Mesendoderm (in vitro differentiated cells): ENCODE data around the gene GPR142.
A peak's percentile ranks its signal among the peaks of the same experiment; 100 is the strongest.
"Not testable (repeated sequence)": the region's sequence is repeated elsewhere in the genome, so short reads cannot be mapped to it uniquely, and the experiment has no call there.

Experiments
- DNase-seq: peaks from one replicate; pipeline ENCODE4 v3.0.0; 2013
- H2AK5ac ChIP-seq: 2 replicates; pipeline ENCODE4 v1.6.1; 2013; ENCODE audit warnings: low read length, inconsistent platforms
- H2BK120ac ChIP-seq: 2 replicates; pipeline ENCODE4 v1.6.1; 2013; ENCODE audit warnings: low read depth, mild to moderate bottlenecking, low read length, moderate library complexity, mixed read lengths
- H2BK15ac ChIP-seq: replicated peaks from 2 replicates; pipeline ENCODE4 v1.6.1; 2013; ENCODE audit warnings: low read depth, mild to moderate bottlenecking, moderate library complexity
- H2BK5ac ChIP-seq: 2 replicates; pipeline ENCODE4 v1.6.1; 2013; ENCODE audit warnings: low read length, inconsistent platforms
- H3K18ac ChIP-seq: 2 replicates; pipeline ENCODE4 v1.6.1; 2013; ENCODE audit warnings: mild to moderate bottlenecking, low read length, mixed read lengths
- H3K23ac ChIP-seq: one replicate; pipeline ENCODE4 v1.6.1; 2013; ENCODE audit warnings: low read length
- H3K27ac ChIP-seq: 2 replicates; pipeline ENCODE4 v1.5.1; 2013; ENCODE audit warnings: low read depth, mild to moderate bottlenecking, inconsistent platforms, low read length, moderate library complexity
- H3K27me3 ChIP-seq: 2 replicates; pipeline ENCODE4 v1.6.1; 2013; ENCODE audit warnings: low read length, control low read depth, mild to moderate bottlenecking, inconsistent platforms; ENCODE audit not compliant: insufficient read depth, poor library complexity
- H3K36me3 ChIP-seq: 2 replicates; pipeline ENCODE4 v1.6.1; 2013; ENCODE audit warnings: low read length, inconsistent platforms; ENCODE audit not compliant: control insufficient read depth, insufficient read depth
- H3K4ac ChIP-seq: one replicate; pipeline ENCODE4 v1.6.1; 2013; ENCODE audit warnings: low read depth, mild to moderate bottlenecking, low read length, moderate library complexity
- H3K4me1 ChIP-seq: 2 replicates; pipeline ENCODE4 v1.6.1; 2013; ENCODE audit warnings: low read depth, low read length, inconsistent platforms; ENCODE audit not compliant: control insufficient read depth
- H3K4me2 ChIP-seq: 2 replicates; pipeline ENCODE4 v1.6.1; 2013; ENCODE audit warnings: low read length
- H3K4me3 ChIP-seq: 2 replicates; pipeline ENCODE4 v1.5.1; 2013; ENCODE audit warnings: mild to moderate bottlenecking, low read length
- H3K56ac ChIP-seq: one replicate; pipeline ENCODE4 v1.6.1; 2013; ENCODE audit warnings: low read length
- H3K79me1 ChIP-seq: 2 replicates; pipeline ENCODE4 v1.6.1; 2013; ENCODE audit warnings: low read length, inconsistent platforms
- H3K79me2 ChIP-seq: 2 replicates; pipeline ENCODE4 v1.6.1; 2013; ENCODE audit warnings: mild to moderate bottlenecking, low read length; ENCODE audit not compliant: control insufficient read depth, insufficient read depth
- H3K9ac ChIP-seq: 2 replicates; pipeline ENCODE4 v1.6.1; 2013; ENCODE audit warnings: low read length, inconsistent platforms
- H4K5ac ChIP-seq: one replicate; pipeline ENCODE4 v1.6.1; 2013; ENCODE audit warnings: low read length
- H4K8ac ChIP-seq: one replicate; pipeline ENCODE4 v1.6.1; 2013; ENCODE audit warnings: low read depth, mild to moderate bottlenecking, control low read depth, low read length, moderate library complexity
- WGBS: extraction: QIAGEN DNeasy Blood & Tissue Kit; methylation state at CpG from one replicate; pipeline ENCODE4 v1.1.7; 2013; ENCODE audit warnings: low lambda C conversion rate, missing lambda C conversion rate; ENCODE audit not compliant: insufficient coverage; ENCODE audit errors: extremely low coverage; 5-methylcytosine and 5-hydroxymethylcytosine counted together

Gene GPR142

DNA sequence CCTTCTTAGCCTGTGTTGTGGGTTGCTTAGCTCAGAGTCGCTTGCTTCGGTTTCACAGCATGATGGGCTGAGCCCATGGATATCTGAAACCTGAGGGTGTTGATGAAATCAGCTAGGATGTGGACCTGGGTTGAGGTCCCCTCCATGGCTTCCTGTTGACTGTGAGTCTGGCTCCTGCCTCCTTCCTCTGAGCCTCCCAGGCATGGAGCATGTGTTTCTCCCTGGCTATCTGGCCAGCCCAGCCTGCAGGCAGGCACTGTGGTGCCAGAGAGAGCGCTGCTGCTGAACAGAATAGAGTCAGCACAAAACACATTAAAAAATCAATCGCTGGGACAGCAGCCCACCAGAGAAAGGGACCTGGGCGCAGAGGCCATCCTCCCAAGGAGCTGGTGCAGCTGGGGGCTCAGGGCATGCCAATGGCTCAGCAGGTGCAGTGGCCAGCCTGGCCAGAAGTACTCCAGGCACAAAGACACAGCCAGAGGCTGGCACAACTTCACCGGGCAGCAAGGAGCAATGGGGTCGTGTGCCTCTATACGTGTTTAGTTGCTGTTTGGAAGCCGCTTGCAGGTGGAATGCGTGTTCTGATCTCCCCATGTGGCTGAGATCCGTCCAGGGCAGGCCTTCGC lies 36.3 kb downstream of the GPR142 start:
- H3K27ac ChIP-seq = peak overlapping the region; percentile 67
- WGBS = no CpG with 5 or more reads among the region's 12 CpGs
- H3K27me3 ChIP-seq = no peaks in the 10 kb centered on the region

GRCh38 chr17:74404218-74404617 lies 36.9 kb downstream of the GPR142 start:
- Histone ChIP-seq H3K18ac (no peak overlapping the region), H3K4me3 (no peak overlapping the region), H2AK5ac (no peak overlapping the region), H2BK15ac (no peak overlapping the region), H4K8ac (no peak overlapping the region), H3K9ac (peak overlapping the region; percentile 5), H3K56ac (peak overlapping the region; percentile 68), H3K79me2 (no peaks in the 10 kb centered on the region), H3K4me1 (peaks cover 6% of the 10 kb centered on the region), H2BK120ac (no peak overlapping the region), H3K4ac (no peak overlapping the region), H3K27ac (peak overlapping the region; percentile 67), H3K36me3 (no peaks in the 10 kb centered on the region), H3K4me2 (no peak overlapping the region), H3K27me3 (no peaks in the 10 kb centered on the region), H2BK5ac (no peak overlapping the region), H3K23ac (no peak overlapping the region), H4K5ac (no peak overlapping the region), H3K79me1 (no peaks in the 10 kb centered on the region)
- no CpG with 5 or more reads among the region's 7 CpGs for WGBS
- DNase-seq = peak; percentile 87

More for the DNA sequence above, 36.3 kb downstream of the GPR142 start:
- H3K23ac ChIP-seq = no peak overlapping the region
- H3K56ac ChIP-seq = peak overlapping the region; percentile 30
- no peak overlapping the region for H3K18ac ChIP-seq
- H3K4me1 ChIP-seq = peaks cover 6% of the 10 kb centered on the region
- no peaks in the 10 kb centered on the region for H3K79me1 ChIP-seq
- H3K36me3 ChIP-seq = no peaks in the 10 kb centered on the region
- H2BK5ac ChIP-seq = no peak overlapping the region
- H3K9ac ChIP-seq = no peak overlapping the region
- H2BK15ac ChIP-seq = no peak overlapping the region
- DNase-seq = peak; percentile 58
- no peak overlapping the region for H3K4ac ChIP-seq
- H2AK5ac ChIP-seq = no peak overlapping the region
- H4K5ac ChIP-seq = peak overlapping the region; percentile 87
- H3K79me2 ChIP-seq = no peaks in the 10 kb centered on the region
- H4K8ac ChIP-seq = no peak overlapping the region
- H3K4me2 ChIP-seq = no peak overlapping the region
- H2BK120ac ChIP-seq = no peak overlapping the region
- H3K4me3 ChIP-seq = no peak overlapping the region

DNA sequence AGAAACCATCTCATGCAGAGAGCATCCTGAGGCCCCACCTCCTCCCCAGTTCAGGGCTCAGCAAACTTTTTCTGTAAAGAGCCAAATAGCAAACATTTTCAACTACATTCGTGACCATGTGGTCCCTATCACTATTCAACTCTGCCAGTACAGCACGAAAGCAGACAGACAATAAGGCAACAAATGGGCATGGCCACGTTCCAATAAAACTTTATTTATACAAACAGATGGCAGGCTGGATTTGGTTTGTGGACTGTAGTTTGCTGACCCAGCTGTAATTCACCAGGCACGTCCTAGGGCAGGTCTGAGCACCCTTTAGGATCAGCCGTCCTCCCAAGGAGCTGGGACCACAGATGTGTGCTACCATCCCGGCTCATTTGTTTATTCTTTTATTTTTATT lies 37.5 kb downstream of the GPR142 start:
- H4K5ac ChIP-seq = no peak overlapping the region
- no peaks in the 10 kb centered on the region for H3K79me2 ChIP-seq
- peak; percentile 53 for DNase-seq
- H3K79me1 ChIP-seq = no peaks in the 10 kb centered on the region
- H3K9ac ChIP-seq = peak overlapping the region; percentile 5
- no peak overlapping the region for H3K23ac ChIP-seq
- no peak overlapping the region for H2BK5ac ChIP-seq
- H3K4me3 ChIP-seq = no peak overlapping the region
- H3K36me3 ChIP-seq = no peaks in the 10 kb centered on the region
- H3K4me2 ChIP-seq = no peak overlapping the region
- no peak overlapping the region for H2AK5ac ChIP-seq
- H3K27me3 ChIP-seq = no peaks in the 10 kb centered on the region
- no peak overlapping the region for H3K18ac ChIP-seq
- H4K8ac ChIP-seq = no peak overlapping the region
- peak overlapping the region; percentile 44 for H3K56ac ChIP-seq
- no peak overlapping the region for H2BK120ac ChIP-seq
- H3K27ac ChIP-seq = peak overlapping the region; percentile 48
- no peak overlapping the region for H2BK15ac ChIP-seq
- no CpG with 5 or more reads among the region's 6 CpGs for WGBS
- H3K4ac ChIP-seq = no peak overlapping the region
- peaks cover 6% of the 10 kb centered on the region for H3K4me1 ChIP-seq

GRCh38 chr17:74405311-74405710 lies 38.0 kb downstream of the GPR142 start:
- not testable (repeated sequence) for H3K4ac ChIP-seq, H3K4me2 ChIP-seq, H2AK5ac ChIP-seq, H3K36me3 ChIP-seq, H3K4me1 ChIP-seq, H3K79me1 ChIP-seq, H4K5ac ChIP-seq, H2BK5ac ChIP-seq, H3K56ac ChIP-seq, H3K4me3 ChIP-seq, H3K79me2 ChIP-seq, H4K8ac ChIP-seq, H3K9ac ChIP-seq, H3K27me3 ChIP-seq, H3K23ac ChIP-seq, DNase-seq, H2BK15ac ChIP-seq, H3K27ac ChIP-seq, H3K18ac ChIP-seq, H2BK120ac ChIP-seq
- WGBS = no CpG with 5 or more reads among the region's 5 CpGs

DNA sequence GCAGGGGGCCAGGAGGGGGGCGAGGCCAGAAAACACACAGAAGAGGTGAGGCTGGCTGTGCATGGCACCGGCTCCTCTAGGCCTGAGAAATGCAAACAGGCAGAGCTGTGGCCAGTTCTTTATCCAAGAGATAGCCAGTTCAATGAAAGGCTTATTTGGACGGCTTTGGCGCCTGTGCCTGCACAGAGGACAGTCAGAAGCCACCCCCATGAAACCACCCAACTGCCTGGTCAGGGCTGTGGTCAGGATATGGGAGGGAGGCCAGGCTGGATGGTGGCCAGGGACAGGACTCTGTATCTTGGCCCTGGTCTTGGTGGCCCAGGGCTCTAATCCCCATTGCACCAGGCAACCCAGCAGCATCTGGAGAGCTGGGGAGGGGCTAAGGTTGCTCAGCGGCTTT lies 40.1 kb downstream of the GPR142 start:
- no peak overlapping the region for H3K4me2 ChIP-seq
- H2AK5ac ChIP-seq = no peak overlapping the region
- H3K79me2 ChIP-seq = no peaks in the 10 kb centered on the region
- no peak overlapping the region for H3K9ac ChIP-seq
- H3K79me1 ChIP-seq = no peaks in the 10 kb centered on the region
- no peak overlapping the region for H3K23ac ChIP-seq
- no peaks in the 10 kb centered on the region for H3K27me3 ChIP-seq
- H3K18ac ChIP-seq = no peak overlapping the region
- no peak overlapping the region for H3K4ac ChIP-seq
- H3K36me3 ChIP-seq = no peaks in the 10 kb centered on the region
- H3K4me3 ChIP-seq = no peak overlapping the region
- no peak overlapping the region for H2BK15ac ChIP-seq
- H2BK5ac ChIP-seq = no peak overlapping the region
- no peak overlapping the region for H4K5ac ChIP-seq
- no CpG with 5 or more reads among the region's 5 CpGs for WGBS
- no peak for DNase-seq
- no peak overlapping the region for H3K27ac ChIP-seq
- H4K8ac ChIP-seq = no peak overlapping the region
- H3K4me1 ChIP-seq = peaks cover 6% of the 10 kb centered on the region
- H3K56ac ChIP-seq = no peak overlapping the region
- no peak overlapping the region for H2BK120ac ChIP-seq

GRCh38 chr17:74408262-74408661 lies 41.0 kb downstream of the GPR142 start:
- H3K9ac ChIP-seq = no peak overlapping the region
- H3K56ac ChIP-seq = no peak overlapping the region
- peak; percentile 61 for DNase-seq
- no CpG with 5 or more reads among the region's 3 CpGs for WGBS
- H3K79me1 ChIP-seq = no peaks in the 10 kb centered on the region
- H4K5ac ChIP-seq = no peak overlapping the region
- H3K23ac ChIP-seq = no peak overlapping the region
- no peak overlapping the region for H2BK5ac ChIP-seq
- no peaks in the 10 kb centered on the region for H3K36me3 ChIP-seq
- no peak overlapping the region for H3K18ac ChIP-seq
- H3K4me2 ChIP-seq = no peak overlapping the region
- no peak overlapping the region for H2AK5ac ChIP-seq
- no peak overlapping the region for H3K4me3 ChIP-seq
- H3K4me1 ChIP-seq = peaks cover 6% of the 10 kb centered on the region
- H3K4ac ChIP-seq = no peak overlapping the region
- H3K27me3 ChIP-seq = no peaks in the 10 kb centered on the region
- H3K79me2 ChIP-seq = no peaks in the 10 kb centered on the region
- H3K27ac ChIP-seq = no peak overlapping the region
- H2BK15ac ChIP-seq = no peak overlapping the region
- no peak overlapping the region for H2BK120ac ChIP-seq
- H4K8ac ChIP-seq = no peak overlapping the region
